ENCODE data around the gene CCDC88B. TPM values are rescaled to one million over a fixed set of nuclear protein-coding genes. Genes with fewer than 3 reads are reported as not detected.

Gene CCDC88B
- total RNA-seq, 1 donor from 2014 or later: 128 TPM

GRCh38 chr11:64391839-64392238 is 51.8 kb downstream of the CCDC88B start:
- DNase-seq (ENCODE audit: low spot score): no peak
- peaks cover 3% of the 10 kb centered on the region for H3K36me3 Mint-ChIP-seq (ENCODE audit: low read depth)
- intact Hi-C loops (cut with micrococcal nuclease): no loop called here
- H3K27me3 Mint-ChIP-seq (ENCODE audit: low read depth): peaks cover 26% of the 10 kb centered on the region
- peaks cover 16% of the 10 kb centered on the region for H3K4me1 Mint-ChIP-seq (ENCODE audit: low read depth)
- peaks cover 19% of the 10 kb centered on the region for H3K9me3 Mint-ChIP-seq
- H3K27ac Mint-ChIP-seq: no peak overlapping the region
- no peak overlapping the region for H3K4me3 Mint-ChIP-seq (ENCODE audit: low read depth)

GRCh38 chr11:64395545-64396078 is 55.6 kb downstream of the CCDC88B start:
- Mint-ChIP-seq H3K9me3 (no peaks in the 10 kb centered on the region), H3K36me3 (ENCODE audit: low read depth) (no peaks in the 10 kb centered on the region), H3K4me1 (ENCODE audit: low read depth) (peaks cover 7% of the 10 kb centered on the region), H3K27me3 (ENCODE audit: low read depth) (peaks cover 11% of the 10 kb centered on the region), H3K4me3 (ENCODE audit: low read depth) (no peak overlapping the region), H3K27ac (no peak overlapping the region)
- DNase-seq (ENCODE audit: low spot score): no peak
- intact Hi-C loops (cut with micrococcal nuclease): no loop called here

- H3K4me3 Mint-ChIP-seq (ENCODE audit: low read depth): no peak overlapping the region
- intact Hi-C loops (cut with micrococcal nuclease): no loop called here
- H3K27me3 Mint-ChIP-seq (ENCODE audit: low read depth): peaks cover 11% of the 10 kb centered on the region
- DNase-seq (ENCODE audit: low spot score): no peak
- no peaks in the 10 kb centered on the region for H3K9me3 Mint-ChIP-seq
- no peak overlapping the region for H3K27ac Mint-ChIP-seq
- peaks cover 4% of the 10 kb centered on the region for H3K4me1 Mint-ChIP-seq (ENCODE audit: low read depth)
- H3K36me3 Mint-ChIP-seq (ENCODE audit: low read depth): no peaks in the 10 kb centered on the region
Measured at GRCh38 chr11:64396079-64396591, 56.1 kb downstream of the CCDC88B start.

GRCh38 chr11:64400102-64400501 is 60.1 kb downstream of the CCDC88B start:
- Mint-ChIP-seq H3K9me3 (no peaks in the 10 kb centered on the region), H3K36me3 (ENCODE audit: low read depth) (no peaks in the 10 kb centered on the region), H3K27me3 (ENCODE audit: low read depth) (peaks cover 11% of the 10 kb centered on the region), H3K27ac (no peak overlapping the region), H3K4me1 (ENCODE audit: low read depth) (no peaks in the 10 kb centered on the region), H3K4me3 (ENCODE audit: low read depth) (no peak overlapping the region)
- no peak for DNase-seq (ENCODE audit: low spot score)
- intact Hi-C loops (cut with micrococcal nuclease): no loop called here

GRCh38 chr11:64400667-64401066 is 60.7 kb downstream of the CCDC88B start:
- no peak overlapping the region for H3K4me3 Mint-ChIP-seq (ENCODE audit: low read depth)
- no peak for DNase-seq (ENCODE audit: low spot score)
- no peak overlapping the region for H3K27ac Mint-ChIP-seq
- intact Hi-C loops (cut with micrococcal nuclease): no loop called here
- peaks cover 10% of the 10 kb centered on the region for H3K27me3 Mint-ChIP-seq (ENCODE audit: low read depth)
- H3K9me3 Mint-ChIP-seq: no peaks in the 10 kb centered on the region
- no peaks in the 10 kb centered on the region for H3K36me3 Mint-ChIP-seq (ENCODE audit: low read depth)
- H3K4me1 Mint-ChIP-seq (ENCODE audit: low read depth): no peaks in the 10 kb centered on the region

GRCh38 chr11:64401775-64402174 is 61.8 kb downstream of the CCDC88B start:
- Mint-ChIP-seq H3K9me3 (no peaks in the 10 kb centered on the region), H3K27ac (no peak overlapping the region), H3K4me3 (ENCODE audit: low read depth) (no peak overlapping the region), H3K27me3 (ENCODE audit: low read depth) (peaks cover 7% of the 10 kb centered on the region), H3K4me1 (ENCODE audit: low read depth) (no peaks in the 10 kb centered on the region), H3K36me3 (ENCODE audit: low read depth) (no peaks in the 10 kb centered on the region)
- intact Hi-C loops (cut with micrococcal nuclease): no loop called here
- no peak for DNase-seq (ENCODE audit: low spot score)

GRCh38 chr11:64403106-64403505 is 63.1 kb downstream of the CCDC88B start:
- intact Hi-C loops (cut with micrococcal nuclease): no loop called here
- Mint-ChIP-seq H3K4me1 (ENCODE audit: low read depth) (no peaks in the 10 kb centered on the region), H3K9me3 (no peaks in the 10 kb centered on the region), H3K27me3 (ENCODE audit: low read depth) (peaks cover 7% of the 10 kb centered on the region), H3K27ac (no peak overlapping the region), H3K36me3 (ENCODE audit: low read depth) (no peaks in the 10 kb centered on the region), H3K4me3 (ENCODE audit: low read depth) (no peak overlapping the region)
- no peak for DNase-seq (ENCODE audit: low spot score)

GRCh38 chr11:64406221-64406946 is 66.4 kb downstream of the CCDC88B start:
- no peaks in the 10 kb centered on the region for H3K36me3 Mint-ChIP-seq (ENCODE audit: low read depth)
- peaks cover 5% of the 10 kb centered on the region for H3K27me3 Mint-ChIP-seq (ENCODE audit: low read depth)
- H3K4me3 Mint-ChIP-seq (ENCODE audit: low read depth): no peak overlapping the region
- intact Hi-C loops (cut with micrococcal nuclease): no loop called here
- no peak overlapping the region for H3K27ac Mint-ChIP-seq
- DNase-seq (ENCODE audit: low spot score): no peak
- no peaks in the 10 kb centered on the region for H3K9me3 Mint-ChIP-seq
- no peaks in the 10 kb centered on the region for H3K4me1 Mint-ChIP-seq (ENCODE audit: low read depth)

Other genes starting within 250 kb of the CCDC88B start
- gene MACROD1, start 174.1 kb upstream of the CCDC88B start, total RNA-seq: 23.4 and 26.7 TPM in 2 replicates
- gene STIP1, start 154.0 kb upstream of the CCDC88B start, total RNA-seq: 480 and 484 TPM in 2 replicates
- gene FERMT3, start 133.5 kb upstream of the CCDC88B start, total RNA-seq: 197 and 202 TPM in 2 replicates
- gene TRPT1, start 114.0 kb upstream of the CCDC88B start, total RNA-seq: 33.7 and 35.5 TPM in 2 replicates
- gene NUDT22, start 113.9 kb upstream of the CCDC88B start, total RNA-seq: 72.8 and 77.0 TPM in 2 replicates
- 24.5 and 25.8 TPM in 2 replicates for gene DNAJC4, start 109.7 kb upstream of the CCDC88B start, total RNA-seq
- 67.4 and 82.0 TPM in 2 replicates for gene VEGFB, start 105.6 kb upstream of the CCDC88B start, total RNA-seq
- 36.6 and 37.1 TPM in 2 replicates for gene FKBP2, start 99.1 kb upstream of the CCDC88B start, total RNA-seq
- 262 and 273 TPM in 2 replicates for gene PPP1R14B, start 93.3 kb upstream of the CCDC88B start, total RNA-seq
- gene PLCB3, start 88.7 kb upstream of the CCDC88B start, total RNA-seq: 21.0 and 23.4 TPM in 2 replicates
- gene BAD, start 55.5 kb upstream of the CCDC88B start, total RNA-seq: 33.2 and 34.7 TPM in 2 replicates
- gene GPR137, start 54.4 kb upstream of the CCDC88B start, total RNA-seq: 32.7 and 38.0 TPM in 2 replicates
- not detected in 2 replicates for gene KCNK4, start 48.9 kb upstream of the CCDC88B start, total RNA-seq
- 0.59 TPM in 1 of 2 replicates, not detected in the other for gene CATSPERZ, start 39.8 kb upstream of the CCDC88B start, total RNA-seq
- gene ESRRA, start 34.7 kb upstream of the CCDC88B start, total RNA-seq: 49.4 and 54.6 TPM in 2 replicates
- 290 and 291 TPM in 2 replicates for gene TRMT112, start 22.6 kb upstream of the CCDC88B start, total RNA-seq
- gene PRDX5, start 22.1 kb upstream of the CCDC88B start, total RNA-seq: 112 and 118 TPM in 2 replicates
- 38.7 and 43.7 TPM in 2 replicates for gene RPS6KA4, start 19.0 kb downstream of the CCDC88B start, total RNA-seq
- not detected in 2 replicates for gene SLC22A11, start 215.7 kb downstream of the CCDC88B start, total RNA-seq

All from activated T-helper 2 cell treated with anti-CD3 and anti-CD28 coated beads, Interferon-gamma antibody, Interleukin-2, Interleukin-4, amounts not matched to agents 10 μg/mL and 5 μg/mL and 100 μg/mL, durations not matched to agents 14 hours and 24 hours and 36 hours (primary cell).